SIG-M5 (cell line): ENCODE data around the gene KCNQ4.

ENCODE experiments used
- DNase-seq: peaks from one replicate; lab custom pipeline; 2025; lab: John Stamatoyannopoulos, UW

Gene KCNQ4

GRCh38 chr1:40861224-40862003 lies 77.8 kb downstream of the KCNQ4 start:
- DNase-seq = no peak

- peak; percentile 13 for DNase-seq
These were observed 78.6 kb downstream of the KCNQ4 start, which contains the start of gene CITED4 for GRCh38 chr1:40862008-40862863. Gene CITED4 (minus strand): TSS chr1:40862363. CDS start chr1:40862127, 236 bp downstream.

- DNase-seq = no peak
These were observed 84.6 kb downstream of the KCNQ4 start for GRCh38 chr1:40868051-40868723.

- no peak for DNase-seq
These were observed 86.6 kb downstream of the KCNQ4 start for GRCh38 chr1:40870135-40870728.

- no peak for DNase-seq
These were observed 88.7 kb downstream of the KCNQ4 start for GRCh38 chr1:40872276-40872675.

GRCh38 chr1:40873863-40874472 lies 90.4 kb downstream of the KCNQ4 start:
- no peak for DNase-seq

- no peak for DNase-seq
These were observed 92.8 kb downstream of the KCNQ4 start for GRCh38 chr1:40876436-40876761.

- DNase-seq = no peak
These were observed 93.3 kb downstream of the KCNQ4 start for GRCh38 chr1:40876891-40877290.

- no peak for DNase-seq
These were observed 94.1 kb downstream of the KCNQ4 start for GRCh38 chr1:40877698-40878097.

- no peak for DNase-seq
These were observed 95.3 kb downstream of the KCNQ4 start for GRCh38 chr1:40878906-40879305.

- DNase-seq = no peak
These were observed 96.0 kb downstream of the KCNQ4 start for GRCh38 chr1:40879482-40880175.

GRCh38 chr1:40880813-40881549 lies 97.4 kb downstream of the KCNQ4 start:
- DNase-seq = no peak

GRCh38 chr1:40884055-40884795 lies 100.6 kb downstream of the KCNQ4 start:
- DNase-seq = no peak

- DNase-seq = no peak
These were observed 102.9 kb downstream of the KCNQ4 start for GRCh38 chr1:40886318-40887011.

GRCh38 chr1:40887012-40887378 lies 103.4 kb downstream of the KCNQ4 start:
- no peak for DNase-seq

- DNase-seq = no peak
These were observed 104.1 kb downstream of the KCNQ4 start for GRCh38 chr1:40887652-40888051.
